Activated T-cell treated with anti-CD3 and anti-CD28 coated beads, Interleukin-2, amount 50 U/mL, for 72 hours (primary cell): ENCODE measurements around the gene JARID2. TPM values are rescaled to one million over a fixed set of nuclear protein-coding genes. Genes with fewer than 3 reads are reported as not detected.

ENCODE experiments used
- ATAC-seq, 2 donors: fragments of 150-1000 bp; cut with Tn5 transposase; replicated peaks in 1 of 2; 2 replicates each; pipeline ENCODE4 v1.10.0; 2021; ENCODE audit warnings: moderate library complexity in 2 of 2, mild to moderate bottlenecking in 1 of 2
- DNase-seq, 2 donors: peaks; one replicate each; pipeline ENCODE4 v3.0.0; 2021 to 2022; ENCODE audit warnings: mixed read lengths in 1 of 2
- H3K27ac Mint-ChIP-seq: one replicate; pipeline ENCODE4 v1.8.0; 2022; ENCODE audit warnings: mild to moderate bottlenecking, moderate library complexity, mixed read lengths
- H3K27me3 Mint-ChIP-seq: one replicate; pipeline ENCODE4 v1.8.0; 2022; ENCODE audit warnings: low read depth, mixed read lengths
- H3K36me3 Mint-ChIP-seq, 2 donors: one replicate each; pipeline ENCODE4 v1.8.0; 2022; ENCODE audit warnings: mixed read lengths in 2 of 2, mild to moderate bottlenecking in 1 of 2; ENCODE audit not compliant: insufficient read depth in 2 of 2
- H3K4me1 Mint-ChIP-seq: one replicate; pipeline ENCODE4 v1.8.0; 2022; ENCODE audit warnings: low read depth, mixed read lengths
- H3K4me3 Mint-ChIP-seq, 2 donors: one replicate each; pipeline ENCODE4 v1.8.0; 2022; ENCODE audit warnings: mild to moderate bottlenecking in 2 of 2, mixed read lengths in 2 of 2, moderate library complexity in 2 of 2
- H3K9me3 Mint-ChIP-seq, 2 donors: one replicate each; pipeline ENCODE4 v1.8.0; 2022; ENCODE audit warnings: mixed read lengths in 2 of 2
- total RNA-seq, 2 donors: library from RNA; stranded (reverse); gene quantifications; one replicate each; pipeline ENCODE4 v1.2.3, GENCODE V29; 2022

JARID2 gene
- total RNA-seq, 2 donors from 2014 or later: 37.9 to 53.0 TPM

DNA sequence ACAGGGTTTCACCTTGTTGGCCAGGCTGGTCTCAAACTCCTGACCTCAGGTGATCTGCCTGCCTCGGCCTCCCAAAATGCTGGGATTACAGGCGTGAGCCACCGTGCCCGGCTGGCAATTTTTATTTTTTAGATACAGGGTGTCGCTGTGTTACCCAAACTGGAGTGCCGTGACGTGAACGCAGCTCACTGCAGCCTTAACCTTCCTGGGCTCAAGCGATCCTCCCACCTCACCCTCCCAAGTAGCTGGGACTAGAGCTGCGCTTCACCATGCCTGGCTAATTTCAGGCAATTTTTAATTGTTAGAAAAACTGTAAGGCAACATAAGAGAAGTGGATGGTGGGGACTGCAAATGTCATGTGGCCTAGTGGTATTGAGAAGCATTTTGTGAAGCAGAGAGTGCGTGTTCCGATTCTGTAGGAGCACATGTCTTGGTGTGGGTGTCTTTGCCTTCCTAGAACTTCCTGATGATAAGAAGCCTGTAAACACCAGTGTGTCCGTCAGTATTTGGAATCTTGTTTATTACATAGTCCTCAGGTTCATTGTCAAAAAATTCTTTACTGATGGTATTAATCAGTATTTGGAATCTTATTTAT, 18.0 kb downstream of the JARID2 start:
- DNase-seq (no peak), ATAC-seq (no peak)
- H3K36me3 Mint-ChIP-seq: peaks cover 6 to 21% of the 10 kb centered on the region in 2 donors
- H3K4me1 Mint-ChIP-seq: peaks cover 97% of the 10 kb centered on the region
- H3K9me3 Mint-ChIP-seq: no peaks in the 10 kb centered on the region
- H3K4me3 Mint-ChIP-seq: peak overlapping the region; percentile 54 to 61
- H3K27ac Mint-ChIP-seq: peak overlapping the region; percentile 26
- no peaks in the 10 kb centered on the region for H3K27me3 Mint-ChIP-seq

DNA sequence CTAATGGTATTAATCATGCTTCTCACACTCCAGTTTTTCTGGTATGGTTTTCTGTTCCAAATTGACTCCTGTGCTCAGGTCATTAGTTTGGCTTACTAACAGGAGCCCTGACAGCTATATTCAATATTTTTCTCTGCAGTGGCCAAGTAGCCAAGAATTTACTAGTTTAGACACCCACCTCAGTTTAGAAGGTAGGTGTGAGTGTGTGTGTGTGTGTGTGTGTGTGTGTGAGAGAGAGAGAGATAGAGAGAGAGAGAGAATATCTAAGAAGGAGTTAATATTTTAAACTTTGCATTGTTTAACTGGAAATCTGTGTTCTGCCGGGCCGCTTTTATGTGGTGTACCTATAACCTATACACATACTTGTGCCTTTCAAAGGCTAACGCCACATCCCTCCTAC, 18.5 kb downstream of the JARID2 start:
- peaks cover 6 to 21% of the 10 kb centered on the region in 2 donors for H3K36me3 Mint-ChIP-seq
- no peaks in the 10 kb centered on the region for H3K27me3 Mint-ChIP-seq
- peaks cover 92% of the 10 kb centered on the region for H3K4me1 Mint-ChIP-seq
- peak overlapping the region; percentile 26 for H3K27ac Mint-ChIP-seq
- ATAC-seq (no peak), DNase-seq (no peak)
- H3K4me3 Mint-ChIP-seq: peak overlapping the region; percentile 54 to 61
- no peaks in the 10 kb centered on the region for H3K9me3 Mint-ChIP-seq

DNA sequence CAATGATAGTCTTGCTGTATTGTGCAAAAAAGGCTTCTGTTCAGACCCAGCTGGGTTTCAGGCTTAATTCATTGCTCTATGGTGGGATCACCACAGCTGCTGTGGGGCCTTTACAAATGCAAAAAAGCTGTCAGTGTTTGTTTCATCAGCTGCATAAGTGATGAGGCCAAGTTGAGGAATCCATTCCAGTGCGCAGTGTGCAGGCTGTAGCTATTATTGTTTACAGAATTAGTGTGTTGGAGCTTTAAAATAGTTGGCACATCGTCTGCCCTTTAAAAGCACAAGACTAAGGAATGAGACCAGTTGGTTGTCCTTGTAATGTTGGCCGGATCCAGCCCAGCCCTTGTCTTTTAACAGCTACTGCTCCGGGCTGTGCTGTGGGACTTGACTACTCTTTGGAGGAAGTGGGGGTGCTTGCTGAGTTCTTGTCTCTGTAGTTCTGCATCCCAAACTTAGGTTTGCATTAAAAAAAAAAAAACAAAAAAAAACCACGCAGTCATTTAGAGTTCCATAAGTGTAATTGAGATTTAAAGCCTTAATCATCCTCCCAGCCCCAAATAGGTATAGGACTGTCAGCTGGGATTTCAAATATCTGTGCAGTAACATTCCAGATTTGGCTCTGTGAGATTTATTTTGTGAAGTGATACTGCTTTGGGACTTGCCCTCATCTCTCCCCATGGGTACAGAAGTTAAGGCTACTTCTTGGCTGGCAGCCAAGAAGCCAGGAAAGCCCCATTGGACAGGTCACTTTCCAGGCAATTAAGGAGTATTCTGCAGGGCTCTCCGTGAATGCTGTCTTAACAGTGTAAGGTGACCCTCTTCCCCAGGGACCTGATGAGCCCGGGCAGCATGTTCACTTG, 19.3 kb downstream of the JARID2 start:
- H3K27me3 Mint-ChIP-seq: no peaks in the 10 kb centered on the region
- no peaks in the 10 kb centered on the region for H3K9me3 Mint-ChIP-seq
- ATAC-seq (no peak), DNase-seq (no peak)
- H3K4me3 Mint-ChIP-seq: peak overlapping the region; percentile 54 to 61
- peak overlapping the region; percentile 11 for H3K27ac Mint-ChIP-seq
- H3K4me1 Mint-ChIP-seq: peaks cover 92% of the 10 kb centered on the region
- H3K36me3 Mint-ChIP-seq: peaks cover 6 to 17% of the 10 kb centered on the region in 2 donors

DNA sequence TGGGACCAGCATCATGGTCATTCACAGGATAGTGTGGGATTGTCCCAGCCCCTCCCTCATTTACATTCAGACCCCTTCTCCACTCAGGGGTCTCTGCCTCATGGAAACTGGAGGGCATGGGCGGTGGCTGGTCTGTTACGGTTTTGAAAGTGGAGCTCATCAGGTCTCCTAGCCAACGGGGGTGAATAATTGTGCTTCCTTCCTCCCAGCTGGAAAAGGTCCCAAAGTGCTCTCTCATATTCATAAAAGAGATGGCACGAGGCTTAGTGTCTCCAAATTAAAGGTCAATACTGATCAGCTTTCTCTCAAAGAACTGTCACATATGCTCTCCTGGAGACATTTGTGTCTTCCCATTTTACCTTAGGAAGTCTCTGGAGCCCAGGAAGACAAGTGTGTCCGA, 19.9 kb downstream of the JARID2 start:
- H3K4me3 Mint-ChIP-seq: peak overlapping the region; percentile 51 to 54
- no peaks in the 10 kb centered on the region for H3K27me3 Mint-ChIP-seq
- no peak for DNase-seq
- peaks cover 91% of the 10 kb centered on the region for H3K4me1 Mint-ChIP-seq
- peak overlapping the region; percentile 40 for H3K27ac Mint-ChIP-seq
- no peaks in the 10 kb centered on the region for H3K9me3 Mint-ChIP-seq
- H3K36me3 Mint-ChIP-seq: peaks cover 6 to 16% of the 10 kb centered on the region in 2 donors
- no peak for ATAC-seq

DNA sequence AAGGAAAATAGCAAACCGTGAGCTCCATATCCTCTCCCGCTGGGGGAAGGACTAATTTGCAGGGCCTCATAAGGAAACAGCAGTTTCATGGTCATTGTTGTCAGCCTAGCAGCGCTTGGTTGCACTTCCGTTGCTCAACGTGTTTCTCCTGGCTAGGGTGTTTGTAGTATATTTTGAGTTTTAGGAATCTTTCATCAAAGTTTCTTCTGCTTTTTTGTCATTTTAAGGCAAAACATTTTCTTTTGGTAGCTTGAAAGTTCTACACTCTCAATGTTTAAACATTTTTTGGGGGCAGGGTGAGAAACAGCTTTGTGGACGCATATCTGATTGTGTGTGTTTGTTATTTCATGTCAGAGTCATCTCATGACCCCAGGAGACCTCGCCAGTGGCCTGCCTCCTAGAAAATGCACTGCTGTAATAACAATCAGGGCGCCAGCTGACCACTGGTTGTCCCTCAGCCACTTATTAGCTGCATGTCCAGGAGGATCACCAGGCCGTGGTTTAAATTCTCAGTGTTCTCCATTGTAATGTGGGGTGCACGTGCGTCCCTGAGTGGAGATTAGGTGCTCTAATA, 20.6 kb downstream of the JARID2 start:
- Mint-ChIP-seq H3K27ac (peak overlapping the region; percentile 73), H3K4me3 (peak overlapping the region; percentile 53 to 54), H3K9me3 (no peaks in the 10 kb centered on the region), H3K36me3 (peaks cover 6 to 9% of the 10 kb centered on the region in 2 donors), H3K4me1 (peaks cover 91% of the 10 kb centered on the region), H3K27me3 (no peaks in the 10 kb centered on the region)
- no peak for DNase-seq
- no peak for ATAC-seq

DNA sequence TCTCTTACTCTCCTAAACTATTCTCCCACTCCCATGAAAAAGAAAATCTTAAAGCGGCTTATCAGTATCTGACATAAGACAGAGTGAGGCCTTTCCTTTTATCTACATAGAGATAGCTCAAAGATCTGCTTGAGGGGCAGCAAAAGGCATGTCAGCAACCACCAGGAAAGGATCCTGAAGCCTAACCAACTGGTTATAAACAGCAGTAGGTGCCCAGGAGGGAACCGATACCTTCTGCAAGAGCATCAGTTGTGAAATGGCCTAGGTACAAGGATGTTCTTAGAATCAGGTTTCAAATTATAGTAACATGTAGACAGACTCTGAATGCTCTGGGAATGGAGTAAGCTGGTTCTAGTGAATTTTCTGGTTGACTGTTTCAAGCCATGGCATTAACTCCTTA, 21.4 kb downstream of the JARID2 start:
- Mint-ChIP-seq H3K27ac (peak overlapping the region; percentile 73), H3K4me3 (peak overlapping the region; percentile 45 to 51), H3K36me3 (peaks cover 4 to 5% of the 10 kb centered on the region in 2 donors), H3K27me3 (no peaks in the 10 kb centered on the region), H3K4me1 (peaks cover 94% of the 10 kb centered on the region), H3K9me3 (no peaks in the 10 kb centered on the region)
- ATAC-seq: no peak
- DNase-seq: no peak

DNA sequence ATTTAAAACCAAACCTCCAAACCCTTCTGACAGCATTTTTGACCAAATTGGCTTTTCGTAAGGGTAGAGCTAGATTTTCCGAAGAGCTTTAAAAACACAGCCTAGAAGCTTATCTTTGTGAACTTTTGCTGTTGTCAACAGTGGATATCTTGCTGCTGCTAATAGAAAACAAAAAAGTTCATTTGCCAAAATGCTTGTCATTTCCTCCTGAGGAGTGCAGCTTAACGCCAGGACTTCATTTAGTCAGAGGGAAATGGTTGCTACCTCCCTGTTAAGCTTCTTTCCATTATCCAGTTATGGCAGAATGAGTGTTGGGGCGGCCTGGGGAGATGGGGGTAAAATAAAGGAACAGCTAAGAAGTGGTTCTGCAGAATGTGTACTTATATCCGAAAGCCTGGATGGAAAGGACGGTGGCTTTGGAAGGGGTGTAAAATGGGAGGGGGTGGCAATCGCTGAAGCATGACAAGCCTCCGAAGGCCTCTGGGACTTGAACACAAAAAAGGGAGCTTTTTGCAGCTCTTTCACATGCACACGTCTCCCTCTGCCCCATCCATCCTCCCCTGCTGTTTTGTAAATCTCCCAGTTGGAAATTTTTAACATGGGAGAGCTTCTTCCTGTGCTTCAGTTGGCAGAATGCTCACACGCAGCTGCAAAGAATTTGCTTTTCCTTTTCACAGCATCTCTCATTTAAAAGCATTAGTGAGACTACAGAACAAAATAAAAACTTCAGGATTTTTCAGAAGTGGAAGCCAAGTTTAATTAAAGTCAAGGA, 22.5 kb downstream of the JARID2 start:
- peak overlapping the region; percentile 73 for H3K27ac Mint-ChIP-seq
- no peaks in the 10 kb centered on the region for H3K27me3 Mint-ChIP-seq
- peak overlapping the region in 1 of 2 donors; percentile 45 for H3K4me3 Mint-ChIP-seq

DNA sequence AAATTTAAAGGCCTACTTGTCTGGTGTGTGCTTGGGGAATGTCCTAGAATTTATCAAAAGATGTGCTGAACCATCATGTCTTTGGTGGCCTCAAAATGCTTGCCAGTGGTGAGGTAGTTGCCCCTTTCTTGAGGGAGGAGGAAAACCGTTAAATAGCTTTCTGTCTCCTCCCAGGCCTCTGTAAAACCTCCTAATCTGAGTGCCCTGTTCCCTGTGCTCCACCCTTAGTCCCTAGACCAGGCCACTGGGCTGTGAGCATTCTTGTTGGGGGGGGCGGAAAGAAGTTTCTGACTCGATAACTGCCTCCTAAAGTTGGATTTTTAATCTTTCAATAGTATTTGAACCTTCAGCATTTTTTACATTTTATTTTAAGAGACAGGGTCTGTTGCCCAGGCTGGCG, 23.1 kb downstream of the JARID2 start:
- ATAC-seq: no peak
- no peak for DNase-seq
- Mint-ChIP-seq H3K4me1 (peaks cover 93% of the 10 kb centered on the region), H3K36me3 (peaks cover 2 to 6% of the 10 kb centered on the region in 2 donors), H3K27ac (peak overlapping the region; percentile 17), H3K27me3 (no peaks in the 10 kb centered on the region), H3K9me3 (no peaks in the 10 kb centered on the region), H3K4me3 (peak overlapping the region in 1 of 2 donors; percentile 18)

More for the DNA sequence above, 22.5 kb downstream of the JARID2 start:
- Mint-ChIP-seq H3K9me3 (no peaks in the 10 kb centered on the region), H3K36me3 (peaks cover 2 to 5% of the 10 kb centered on the region in 2 donors), H3K4me1 (peaks cover 93% of the 10 kb centered on the region)
- ATAC-seq (no peak), DNase-seq (no peak)

DNA sequence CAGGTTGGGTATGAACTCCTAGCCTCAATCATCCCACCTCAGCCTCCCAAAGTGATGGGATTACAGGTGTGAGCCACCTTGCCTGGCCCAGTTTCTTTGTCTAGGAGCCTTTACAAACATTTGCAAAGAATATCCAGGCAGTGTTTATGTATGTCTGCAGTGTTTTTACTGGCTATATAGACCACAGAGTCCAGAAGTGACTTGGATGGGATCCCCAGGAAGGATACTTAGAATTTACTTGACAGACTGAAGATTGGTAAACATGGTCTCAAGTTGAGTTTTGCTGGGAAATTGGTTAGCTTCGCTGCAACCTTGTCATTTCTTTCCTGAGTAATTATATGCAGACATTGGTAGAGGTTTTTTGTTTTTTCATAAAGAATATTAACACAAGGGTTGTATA, 23.8 kb downstream of the JARID2 start:
- DNase-seq: no peak
- H3K4me3 Mint-ChIP-seq: peak overlapping the region in 1 of 2 donors; percentile 1
- H3K4me1 Mint-ChIP-seq: peaks cover 90% of the 10 kb centered on the region
- H3K27me3 Mint-ChIP-seq: no peaks in the 10 kb centered on the region
- no peaks in the 10 kb centered on the region for H3K9me3 Mint-ChIP-seq
- ATAC-seq: peak; percentile 63 to 80
- H3K36me3 Mint-ChIP-seq: peaks cover 2 to 7% of the 10 kb centered on the region in 2 donors
- no peak overlapping the region for H3K27ac Mint-ChIP-seq

DNA sequence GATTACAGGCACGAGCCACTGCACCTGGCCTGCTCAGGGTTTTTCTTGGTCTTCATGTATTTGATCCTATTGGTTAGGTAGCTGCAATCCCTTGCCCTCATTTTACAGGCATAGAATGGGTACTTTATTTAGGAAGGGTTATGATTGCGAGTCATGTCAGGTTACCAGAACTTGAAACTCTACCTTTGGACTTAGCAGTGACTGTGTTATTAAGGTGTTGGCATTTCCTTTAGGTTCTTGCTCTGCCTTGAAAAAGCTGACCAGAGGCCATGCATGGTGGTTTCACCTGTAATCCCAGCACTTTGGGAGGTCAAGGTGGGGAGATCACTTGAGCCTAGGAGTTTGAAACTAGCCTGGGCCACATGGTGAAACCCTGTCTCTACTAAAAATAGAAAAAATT, 24.5 kb downstream of the JARID2 start:
- peak overlapping the region; percentile 4 for H3K27ac Mint-ChIP-seq
- H3K4me3 Mint-ChIP-seq: peak overlapping the region in 1 of 2 donors; percentile 1
- H3K9me3 Mint-ChIP-seq: no peaks in the 10 kb centered on the region
- H3K36me3 Mint-ChIP-seq: peaks cover 2 to 7% of the 10 kb centered on the region in 2 donors
- no peak for DNase-seq
- H3K27me3 Mint-ChIP-seq: no peaks in the 10 kb centered on the region
- ATAC-seq: no peak
- H3K4me1 Mint-ChIP-seq: peaks cover 88% of the 10 kb centered on the region

DNA sequence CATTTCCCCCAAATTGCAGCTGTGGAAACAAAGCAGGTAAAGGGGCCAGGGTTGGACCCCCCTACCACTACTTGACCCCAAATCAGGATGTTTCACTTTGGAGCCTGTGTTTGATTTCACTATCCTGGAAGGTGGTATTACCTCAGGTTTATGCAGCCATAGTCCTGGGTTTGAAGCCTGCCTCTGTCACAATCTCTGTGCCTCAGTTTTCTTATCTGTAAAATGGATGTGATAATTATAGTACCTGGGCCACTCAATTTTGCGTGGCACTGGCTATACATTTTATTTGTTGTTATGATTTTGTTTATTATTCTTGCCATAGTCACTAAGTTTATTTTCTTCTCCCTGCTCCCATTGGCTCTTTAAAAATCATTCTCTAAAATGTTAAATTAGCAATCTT, 26.7 kb downstream of the JARID2 start:
- Mint-ChIP-seq H3K27me3 (no peaks in the 10 kb centered on the region), H3K4me3 (no peak overlapping the region), H3K27ac (no peak overlapping the region), H3K36me3 (peaks cover under 1 to 9% of the 10 kb centered on the region in 2 donors), H3K9me3 (no peaks in the 10 kb centered on the region), H3K4me1 (peaks cover 88% of the 10 kb centered on the region)
- DNase-seq (no peak), ATAC-seq (no peak)

DNA sequence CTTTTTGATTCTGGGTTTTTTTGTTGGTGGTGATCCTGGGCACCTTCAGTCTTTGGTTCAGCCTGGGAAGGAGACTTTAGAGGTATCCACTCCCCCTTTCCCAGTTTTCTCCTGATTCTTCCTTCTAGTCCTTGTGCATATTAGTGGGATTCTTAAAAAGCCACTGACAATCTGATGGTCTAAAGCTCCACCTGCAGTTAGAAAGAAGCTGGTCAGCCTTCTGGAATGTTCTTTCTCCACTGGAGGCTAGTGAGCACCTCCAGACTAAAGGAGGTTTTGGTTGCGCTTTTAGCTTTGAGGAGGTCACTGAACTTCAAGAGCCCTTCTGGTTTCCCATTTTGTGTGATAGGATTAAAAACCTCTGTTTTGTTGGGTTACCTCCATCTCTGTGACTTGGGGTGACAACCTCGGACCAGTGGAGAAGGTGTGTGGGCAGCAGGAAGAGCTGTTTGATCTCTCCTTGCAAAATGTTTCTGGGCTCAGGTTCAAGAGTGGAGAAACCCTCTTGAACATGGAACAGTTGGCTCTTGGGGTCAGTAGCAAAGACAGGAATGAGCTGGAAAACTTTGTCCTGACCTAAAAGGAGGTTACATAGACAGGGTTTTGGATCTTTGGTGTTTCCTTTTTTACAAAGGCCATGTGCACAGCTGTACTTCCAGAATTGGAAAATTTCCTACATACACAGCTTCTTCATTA, 29.0 kb downstream of the JARID2 start:
- H3K9me3 Mint-ChIP-seq: no peaks in the 10 kb centered on the region
- no peak overlapping the region for H3K27ac Mint-ChIP-seq
- peaks cover 2 to 10% of the 10 kb centered on the region in 2 donors for H3K36me3 Mint-ChIP-seq
- no peak for ATAC-seq
- H3K27me3 Mint-ChIP-seq: no peaks in the 10 kb centered on the region
- H3K4me3 Mint-ChIP-seq: no peak overlapping the region
- DNase-seq: no peak
- peaks cover 90% of the 10 kb centered on the region for H3K4me1 Mint-ChIP-seq
